Measurements from ENCODE around the gene UBE3D.

The UBE3D gene

DNA sequence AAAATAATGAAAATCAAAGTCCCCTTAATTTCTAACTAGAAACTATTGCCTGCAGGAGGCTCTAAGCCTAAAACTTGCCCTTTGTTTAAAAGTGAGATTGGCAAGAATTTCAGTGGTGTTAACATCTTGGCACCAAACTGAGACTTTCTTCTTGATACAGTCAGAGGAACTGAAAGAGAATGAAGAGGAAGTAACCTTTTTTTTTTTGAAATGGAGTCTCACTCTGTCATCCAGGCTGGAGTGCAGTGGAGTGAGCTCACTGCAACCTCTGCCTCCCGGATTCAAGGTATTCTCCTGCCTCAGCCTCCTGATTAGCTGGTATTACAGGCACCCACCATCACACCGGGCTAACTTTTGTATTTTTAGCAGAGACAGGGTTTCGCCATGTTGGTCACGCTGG lies 5.4 kb upstream of the UBE3D start:
- no peak for ATAC-seq
- no peak for TF ChIP-seq ESRRG (CRISPR knock-in tag; IDR thresholded peaks at IDR 0.05)
- TF ChIP-seq, protein P1, sequence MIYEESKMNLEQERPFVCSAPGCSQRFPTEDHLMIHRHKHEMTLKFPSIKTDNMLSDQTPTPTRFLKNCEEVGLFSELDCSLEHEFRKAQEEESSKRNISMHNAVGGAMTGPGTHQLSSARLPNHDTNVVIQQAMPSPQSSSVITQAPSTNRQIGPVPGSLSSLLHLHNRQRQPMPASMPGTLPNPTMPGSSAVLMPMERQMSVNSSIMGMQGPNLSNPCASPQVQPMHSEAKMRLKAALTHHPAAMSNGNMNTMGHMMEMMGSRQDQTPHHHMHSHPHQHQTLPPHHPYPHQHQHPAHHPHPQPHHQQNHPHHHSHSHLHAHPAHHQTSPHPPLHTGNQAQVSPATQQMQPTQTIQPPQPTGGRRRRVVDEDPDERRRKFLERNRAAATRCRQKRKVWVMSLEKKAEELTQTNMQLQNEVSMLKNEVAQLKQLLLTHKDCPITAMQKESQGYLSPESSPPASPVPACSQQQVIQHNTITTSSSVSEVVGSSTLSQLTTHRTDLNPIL (CRISPR knock-in tag; IDR thresholded peaks at IDR 0.05; ENCODE audit: low read depth), result no peak
- no peak for TF ChIP-seq ZC3H10 (CRISPR knock-in tag; IDR thresholded peaks at IDR 0.05)
- no peak for TF ChIP-seq GLIS3 (CRISPR knock-in tag; IDR thresholded peaks at IDR 0.05)
- no peak for TF ChIP-seq SNAI2 (CRISPR knock-in tag; IDR thresholded peaks at IDR 0.05)
- TF ChIP-seq ZNF565 (CRISPR knock-in tag; conservative IDR thresholded peaks at IDR 0.05; ENCODE audit: low read depth), result no peak
- no peak for TF ChIP-seq CSDC2 (CRISPR knock-in tag; IDR thresholded peaks at IDR 0.05)
- TF ChIP-seq, protein P2, sequence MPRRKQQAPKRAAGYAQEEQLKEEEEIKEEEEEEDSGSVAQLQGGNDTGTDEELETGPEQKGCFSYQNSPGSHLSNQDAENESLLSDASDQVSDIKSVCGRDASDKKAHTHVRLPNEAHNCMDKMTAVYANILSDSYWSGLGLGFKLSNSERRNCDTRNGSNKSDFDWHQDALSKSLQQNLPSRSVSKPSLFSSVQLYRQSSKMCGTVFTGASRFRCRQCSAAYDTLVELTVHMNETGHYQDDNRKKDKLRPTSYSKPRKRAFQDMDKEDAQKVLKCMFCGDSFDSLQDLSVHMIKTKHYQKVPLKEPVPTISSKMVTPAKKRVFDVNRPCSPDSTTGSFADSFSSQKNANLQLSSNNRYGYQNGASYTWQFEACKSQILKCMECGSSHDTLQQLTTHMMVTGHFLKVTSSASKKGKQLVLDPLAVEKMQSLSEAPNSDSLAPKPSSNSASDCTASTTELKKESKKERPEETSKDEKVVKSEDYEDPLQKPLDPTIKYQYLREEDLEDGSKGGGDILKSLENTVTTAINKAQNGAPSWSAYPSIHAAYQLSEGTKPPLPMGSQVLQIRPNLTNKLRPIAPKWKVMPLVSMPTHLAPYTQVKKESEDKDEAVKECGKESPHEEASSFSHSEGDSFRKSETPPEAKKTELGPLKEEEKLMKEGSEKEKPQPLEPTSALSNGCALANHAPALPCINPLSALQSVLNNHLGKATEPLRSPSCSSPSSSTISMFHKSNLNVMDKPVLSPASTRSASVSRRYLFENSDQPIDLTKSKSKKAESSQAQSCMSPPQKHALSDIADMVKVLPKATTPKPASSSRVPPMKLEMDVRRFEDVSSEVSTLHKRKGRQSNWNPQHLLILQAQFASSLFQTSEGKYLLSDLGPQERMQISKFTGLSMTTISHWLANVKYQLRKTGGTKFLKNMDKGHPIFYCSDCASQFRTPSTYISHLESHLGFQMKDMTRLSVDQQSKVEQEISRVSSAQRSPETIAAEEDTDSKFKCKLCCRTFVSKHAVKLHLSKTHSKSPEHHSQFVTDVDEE (CRISPR knock-in tag; IDR thresholded peaks at IDR 0.05), result no peak
- TF ChIP-seq ZFP30 (CRISPR knock-in tag; IDR thresholded peaks at IDR 0.05), result no peak
- no peak for TF ChIP-seq ZFP3 (CRISPR knock-in tag; IDR thresholded peaks at IDR 0.05)
- TF ChIP-seq, protein P3, sequence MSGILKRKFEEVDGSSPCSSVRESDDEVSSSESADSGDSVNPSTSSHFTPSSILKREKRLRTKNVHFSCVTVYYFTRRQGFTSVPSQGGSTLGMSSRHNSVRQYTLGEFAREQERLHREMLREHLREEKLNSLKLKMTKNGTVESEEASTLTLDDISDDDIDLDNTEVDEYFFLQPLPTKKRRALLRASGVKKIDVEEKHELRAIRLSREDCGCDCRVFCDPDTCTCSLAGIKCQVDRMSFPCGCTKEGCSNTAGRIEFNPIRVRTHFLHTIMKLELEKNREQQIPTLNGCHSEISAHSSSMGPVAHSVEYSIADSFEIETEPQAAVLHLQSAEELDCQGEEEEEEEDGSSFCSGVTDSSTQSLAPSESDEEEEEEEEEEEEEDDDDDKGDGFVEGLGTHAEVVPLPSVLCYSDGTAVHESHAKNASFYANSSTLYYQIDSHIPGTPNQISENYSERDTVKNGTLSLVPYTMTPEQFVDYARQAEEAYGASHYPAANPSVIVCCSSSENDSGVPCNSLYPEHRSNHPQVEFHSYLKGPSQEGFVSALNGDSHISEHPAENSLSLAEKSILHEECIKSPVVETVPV (CRISPR knock-in tag; IDR thresholded peaks at IDR 0.05), result no peak
- no peak for TF ChIP-seq OSR1 (CRISPR knock-in tag; IDR thresholded peaks at IDR 0.05)
- TF ChIP-seq BACH2 (CRISPR knock-in tag; IDR thresholded peaks at IDR 0.05; ENCODE audit: borderline replicate concordance), result no peak
- no peak for TF ChIP-seq ZNF8 (CRISPR knock-in tag; IDR thresholded peaks at IDR 0.05)

DNA sequence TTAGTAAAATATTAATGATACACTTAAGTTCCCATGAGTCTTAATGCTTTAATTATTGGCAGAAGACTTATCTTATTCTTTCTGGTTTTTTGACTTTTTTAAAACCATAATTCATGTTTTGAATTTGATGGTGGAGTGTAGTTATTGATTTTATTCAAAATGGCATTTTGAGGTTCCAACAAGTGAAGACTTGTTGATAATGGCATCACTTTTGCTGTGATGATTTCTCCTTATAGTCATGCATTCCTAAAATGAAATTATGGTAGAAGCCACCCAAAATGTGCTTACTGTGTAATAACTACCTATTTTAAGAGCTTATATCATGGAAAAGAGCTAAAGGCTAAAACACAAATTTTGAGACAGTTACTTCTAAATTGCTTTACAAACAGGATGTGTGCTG lies 4.0 kb upstream of the UBE3D start:
- TF ChIP-seq, protein P2 (CRISPR knock-in tag; IDR thresholded peaks at IDR 0.05), result no peak
- TF ChIP-seq CSDC2 (CRISPR knock-in tag; IDR thresholded peaks at IDR 0.05) (no peak), ZNF8 (CRISPR knock-in tag; IDR thresholded peaks at IDR 0.05) (no peak), OSR1 (CRISPR knock-in tag; IDR thresholded peaks at IDR 0.05) (no peak), ZNF565 (CRISPR knock-in tag; conservative IDR thresholded peaks at IDR 0.05; ENCODE audit: low read depth) (no peak), GLIS3 (CRISPR knock-in tag; IDR thresholded peaks at IDR 0.05) (no peak), ZNF70 (CRISPR knock-in tag; IDR thresholded peaks at IDR 0.05) (no peak), RARB (CRISPR knock-in tag; IDR thresholded peaks at IDR 0.05) (no peak), PPARA (CRISPR knock-in tag; IDR thresholded peaks at IDR 0.05; ENCODE audit: borderline replicate concordance) (no peak), ZC3H10 (CRISPR knock-in tag; IDR thresholded peaks at IDR 0.05) (no peak), TOX (CRISPR knock-in tag; IDR thresholded peaks at IDR 0.05; ENCODE audit: borderline replicate concordance) (no peak), ZFP30 (CRISPR knock-in tag; IDR thresholded peaks at IDR 0.05) (no peak), SNAI2 (CRISPR knock-in tag; IDR thresholded peaks at IDR 0.05) (no peak), ZFP3 (CRISPR knock-in tag; IDR thresholded peaks at IDR 0.05) (no peak)
- TF ChIP-seq, protein P4, sequence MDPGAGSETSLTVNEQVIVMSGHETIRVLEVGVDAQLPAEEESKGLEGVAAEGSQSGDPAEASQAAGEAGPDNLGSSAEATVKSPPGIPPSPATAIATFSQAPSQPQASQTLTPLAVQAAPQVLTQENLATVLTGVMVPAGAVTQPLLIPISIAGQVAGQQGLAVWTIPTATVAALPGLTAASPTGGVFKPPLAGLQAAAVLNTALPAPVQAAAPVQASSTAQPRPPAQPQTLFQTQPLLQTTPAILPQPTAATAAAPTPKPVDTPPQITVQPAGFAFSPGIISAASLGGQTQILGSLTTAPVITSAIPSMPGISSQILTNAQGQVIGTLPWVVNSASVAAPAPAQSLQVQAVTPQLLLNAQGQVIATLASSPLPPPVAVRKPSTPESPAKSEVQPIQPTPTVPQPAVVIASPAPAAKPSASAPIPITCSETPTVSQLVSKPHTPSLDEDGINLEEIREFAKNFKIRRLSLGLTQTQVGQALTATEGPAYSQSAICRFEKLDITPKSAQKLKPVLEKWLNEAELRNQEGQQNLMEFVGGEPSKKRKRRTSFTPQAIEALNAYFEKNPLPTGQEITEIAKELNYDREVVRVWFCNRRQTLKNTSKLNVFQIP (CRISPR knock-in tag; IDR thresholded peaks at IDR 0.05; ENCODE audit: borderline replicate concordance, low read depth), result no peak
- TF ChIP-seq, protein P5, sequence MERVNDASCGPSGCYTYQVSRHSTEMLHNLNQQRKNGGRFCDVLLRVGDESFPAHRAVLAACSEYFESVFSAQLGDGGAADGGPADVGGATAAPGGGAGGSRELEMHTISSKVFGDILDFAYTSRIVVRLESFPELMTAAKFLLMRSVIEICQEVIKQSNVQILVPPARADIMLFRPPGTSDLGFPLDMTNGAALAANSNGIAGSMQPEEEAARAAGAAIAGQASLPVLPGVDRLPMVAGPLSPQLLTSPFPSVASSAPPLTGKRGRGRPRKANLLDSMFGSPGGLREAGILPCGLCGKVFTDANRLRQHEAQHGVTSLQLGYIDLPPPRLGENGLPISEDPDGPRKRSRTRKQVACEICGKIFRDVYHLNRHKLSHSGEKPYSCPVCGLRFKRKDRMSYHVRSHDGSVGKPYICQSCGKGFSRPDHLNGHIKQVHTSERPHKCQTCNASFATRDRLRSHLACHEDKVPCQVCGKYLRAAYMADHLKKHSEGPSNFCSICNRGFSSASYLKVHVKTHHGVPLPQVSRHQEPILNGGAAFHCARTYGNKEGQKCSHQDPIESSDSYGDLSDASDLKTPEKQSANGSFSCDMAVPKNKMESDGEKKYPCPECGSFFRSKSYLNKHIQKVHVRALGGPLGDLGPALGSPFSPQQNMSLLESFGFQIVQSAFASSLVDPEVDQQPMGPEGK (CRISPR knock-in tag; IDR thresholded peaks at IDR 0.05; ENCODE audit: borderline replicate concordance), result no peak
- TF ChIP-seq, protein P1 (CRISPR knock-in tag; IDR thresholded peaks at IDR 0.05; ENCODE audit: low read depth), result no peak
- ATAC-seq, result no peak

All from SK-N-SH treated with all-trans-retinoic acid at 6 μM for 48 hours (cell line).